HCT116 (cell line): ENCODE measurements around the gene SORT1. TPM values are rescaled to one million over a fixed set of nuclear protein-coding genes. Genes with fewer than 3 reads are reported as not detected.

Experiments used
- ATAC-seq: fragments of 200-7000 bp; cut with Tn5 transposase; 2 replicates; pipeline ENCODE4 v1.9.1; 2020; ENCODE audit warnings: mild to moderate bottlenecking, moderate library complexity
- BruUV-seq: library from RNA; stranded (reverse); fragments of 400-500 nt; replicated peaks from 2 replicates; lab custom pipeline; 2021; lab: Mats Ljungman, UMichigan
- CTCF ChIA-PET: fragments of 300-600 bp; sonication (Branson Sonifier 250); formaldehyde crosslinking; loops from one replicate; lab custom pipeline; 2021; ENCODE audit warnings: antibody characterized with exemption; lab: Charles Lee
- POLR2A ChIA-PET: fragments of 300-600, 350-600 bp; sonication (Branson Sonifier 250); formaldehyde crosslinking; loops from one replicate; lab custom pipeline; 2021; ENCODE audit warnings: antibody characterized with exemption; lab: Charles Lee
- RAD21 ChIA-PET, 2 experiments: fragments of 300-600 bp; sonication (Branson Sonifier 250); formaldehyde crosslinking; loops; one replicate each; lab custom pipeline; 2023; ENCODE audit warnings: low total read pairs in 2 of 2; ENCODE audit not compliant: uncharacterized antibody in 2 of 2, unreplicated experiment in 2 of 2, low non-redundant PET in 1 of 2; lab: Charles Lee
- DNase-seq: peaks from one replicate; pipeline ENCODE4 v3.0.0-alpha.2; 2010; ENCODE audit warnings: low read depth, low spot score
- H2AFZ ChIP-seq: fragments of 200-600 bp; shearing (Covaris generic), sonication (generic); 2 replicates; pipeline ENCODE4 v1.6.1; 2017; ENCODE audit warnings: low read depth, mixed run types, mixed read lengths, antibody characterized with exemption, low read length; ENCODE audit not compliant: poor library complexity, severe bottlenecking
- H3K27ac ChIP-seq: 2 replicates; pipeline ENCODE4 v1.5.1; 2012; ENCODE audit warnings: low read depth, low read length
- H3K27me3 ChIP-seq: fragments of 200-600 bp; sonication (generic); 2 replicates; pipeline ENCODE4 v1.6.1; 2016; ENCODE audit warnings: mixed run types, low read length, mixed read lengths; ENCODE audit not compliant: insufficient read depth
- H3K36me3 ChIP-seq, 2 experiments: fragments of 200-500 bp in 1 of 2; fragments of 200-600 bp in 1 of 2; sonication (Bioruptor generic) in 1 of 2; sonication (generic) in 1 of 2; 2 replicates each; pipeline versions ENCODE4 v1.5.1 to v1.6.1; 2014 to 2016; ENCODE audit warnings: low read length in 2 of 2, inconsistent platforms in 1 of 2, mixed read lengths in 1 of 2, mixed run types in 1 of 2; ENCODE audit not compliant: insufficient read depth in 2 of 2, control insufficient read depth in 1 of 2
- H3K4me1 ChIP-seq, 2 experiments: fragments of 200-600 bp in 1 of 2; sonication (generic) in 1 of 2; 2 replicates each; pipeline versions ENCODE4 v1.5.1 to v1.6.1; 2012 to 2017; ENCODE audit warnings: low read length in 2 of 2, inconsistent platforms in 1 of 2, mild to moderate bottlenecking in 1 of 2, mixed read lengths in 1 of 2, mixed run types in 1 of 2, moderate library complexity in 1 of 2; ENCODE audit not compliant: insufficient read depth in 2 of 2, control insufficient read depth in 1 of 2
- H3K4me2 ChIP-seq: fragments of 200-600 bp; sonication (generic); 2 replicates; pipeline ENCODE4 v1.6.1; 2017; ENCODE audit warnings: mixed run types, low read length, mixed read lengths
- H3K4me3 ChIP-seq, 2 experiments: fragments of 200-600 bp in 1 of 2; sonication (generic) in 1 of 2; replicated peaks in 1 of 2; 2 replicates each; pipeline ENCODE4 v1.5.1; 2011 to 2016; ENCODE audit warnings: low read length in 2 of 2, control low read depth in 1 of 2, low read depth in 1 of 2, mild to moderate bottlenecking in 1 of 2, mixed read lengths in 1 of 2, mixed run types in 1 of 2
- H3K79me2 ChIP-seq: fragments of 200-600 bp; sonication (generic); 2 replicates; pipeline ENCODE4 v1.6.1; 2017; ENCODE audit warnings: mild to moderate bottlenecking, mixed run types, low read length, moderate library complexity, mixed read lengths; ENCODE audit not compliant: insufficient read depth
- H3K9ac ChIP-seq: fragments of 200-600 bp; sonication (generic); 2 replicates; pipeline ENCODE4 v1.6.1; 2016; ENCODE audit warnings: low read length, mixed read lengths
- H3K9me2 ChIP-seq: fragments of 200-600 bp; sonication (generic), shearing (Covaris generic); 2 replicates; pipeline ENCODE4 v1.6.1; 2017; ENCODE audit warnings: mixed run types, mild to moderate bottlenecking, moderate library complexity; ENCODE audit not compliant: insufficient read depth
- H3K9me3 ChIP-seq, 2 experiments: fragments of 200-500 bp in 1 of 2; fragments of 200-600 bp in 1 of 2; sonication (Bioruptor generic) in 1 of 2; sonication (generic) in 1 of 2; 2 replicates each; pipeline ENCODE4 v1.6.1; 2014 to 2017; ENCODE audit warnings: low read length in 2 of 2, mixed read lengths in 2 of 2, inconsistent platforms in 1 of 2, low read depth in 1 of 2, mild to moderate bottlenecking in 1 of 2, mixed run types in 1 of 2, moderate library complexity in 1 of 2; ENCODE audit not compliant: control insufficient read depth in 1 of 2, insufficient read depth in 1 of 2
- H4K20me1 ChIP-seq: fragments of 200-600 bp; sonication (generic), shearing (Covaris generic); 2 replicates; pipeline ENCODE4 v1.6.1; 2017; ENCODE audit warnings: mixed run types, mild to moderate bottlenecking, moderate library complexity; ENCODE audit not compliant: insufficient read depth
- ATF3 ChIP-seq: IDR thresholded peaks from 2 replicates; pipeline ENCODE4 v1.6.1; 2012
- CBX3 ChIP-seq: IDR thresholded peaks from 2 replicates; pipeline ENCODE4 v1.6.1; 2012; ENCODE audit warnings: low read depth
- EGR1 ChIP-seq: IDR thresholded peaks from 2 replicates; pipeline ENCODE4 v1.6.1; 2012; ENCODE audit warnings: low read depth
- EZH2 ChIP-seq: fragments of 200-600 bp; sonication (generic); IDR thresholded peaks from 2 replicates; pipeline ENCODE4 v1.6.1; 2017; ENCODE audit warnings: antibody characterized with exemption, mixed run types
- FOSL1 ChIP-seq: IDR thresholded peaks from 2 replicates; pipeline ENCODE4 v1.6.1; 2012; ENCODE audit warnings: low read depth
- JUND ChIP-seq: IDR thresholded peaks from 2 replicates; pipeline ENCODE4 v1.6.1; 2012
- POLR2A ChIP-seq: IDR thresholded peaks from 2 replicates; pipeline ENCODE4 v1.7.0; 2011; ENCODE audit warnings: borderline replicate concordance; ENCODE audit not compliant: insufficient read depth, insufficient read length; ENCODE audit errors: extremely low read depth
- RAD21 ChIP-seq: IDR thresholded peaks from 2 replicates; pipeline ENCODE4 v1.6.1; 2012; ENCODE audit warnings: low read depth, mild to moderate bottlenecking
- REST ChIP-seq: IDR thresholded peaks from 2 replicates; pipeline ENCODE4 v1.6.1; 2012; ENCODE audit warnings: low read depth
- TCF7L2 ChIP-seq: IDR thresholded peaks from 2 replicates; pipeline ENCODE4 v1.7.0; 2011; ENCODE audit warnings: borderline replicate concordance, inconsistent platforms; ENCODE audit not compliant: insufficient read depth, insufficient read length; ENCODE audit errors: extremely low read depth
- YY1 ChIP-seq: IDR thresholded peaks from 2 replicates; pipeline ENCODE4 v1.6.1; 2011; ENCODE audit warnings: low read length, low read depth, moderate library complexity, mild to moderate bottlenecking; ENCODE audit not compliant: insufficient replicate concordance; ENCODE audit errors: extremely low read depth
- intact Hi-C: fragments of 100-400 bp; cut with micrococcal nuclease; formaldehyde crosslinking; loops from 2 replicates; pipeline ENCODE4 v1.10.0; 2022
- total RNA-seq: library from RNA; stranded (reverse); gene quantifications from one replicate; pipeline ENCODE4 v1.2.1, GENCODE V29; 2021; ENCODE audit not compliant: unreplicated experiment

Gene SORT1
- total RNA-seq, 1 experiment from 2014 or later = 20.2 TPM

GRCh38 chr1:109388208-109388711 lies 9.5 kb downstream of the SORT1 start:
- Histone ChIP-seq H3K9ac (no peak overlapping the region), H3K4me1 (no peaks in the 10 kb centered on the region), H3K4me2 (no peak overlapping the region), H3K36me3 (no peaks in the 10 kb centered on the region), H3K9me2 (no peaks in the 10 kb centered on the region)
- no TSS peak for BruUV-seq
- intact Hi-C loops = no loop called here
- TF ChIP-seq ATF3 = no peak
- no peak for TF ChIP-seq EGR1
- TF ChIP-seq CBX3 = no peak
- TF ChIP-seq YY1 = no peak
- TF ChIP-seq REST = no peak
- TF ChIP-seq TCF7L2 = no peak
- no peak for TF ChIP-seq FOSL1
- TF ChIP-seq JUND = no peak
- no peak for TF ChIP-seq RAD21
- no peak for TF ChIP-seq POLR2A
- no peak for TF ChIP-seq EZH2
- TF ChIP-seq, all 23 proteins: peak for 0
- no peaks in the 10 kb centered on the region for H3K27me3 ChIP-seq
- DNase-seq (no peak), ATAC-seq (no peak)
- no peak overlapping the region for H3K4me3 ChIP-seq
- H3K79me2 ChIP-seq = no peaks in the 10 kb centered on the region
- no peak overlapping the region for H3K27ac ChIP-seq
- CTCF ChIA-PET = interaction anchor here (0.9 kb wide), 1 partner anchor 14 kb away, joined by 3 read pairs; no protein-coding TSS in a partner anchor
- H3K9me3 ChIP-seq = no peaks in the 10 kb centered on the region
- no peaks in the 10 kb centered on the region for H4K20me1 ChIP-seq
- RAD21 ChIA-PET = no interaction called here
- POLR2A ChIA-PET = no interaction called here
- no peak overlapping the region for H2AFZ ChIP-seq
